HG02943 (cell line): ENCODE data around the gene SP6.

ENCODE experiments used
- ATAC-seq: cut with Tn5 transposase; IDR thresholded peaks from one replicate; pipeline ENCODE4 v1.9.1; 2021; ENCODE audit warnings: mild to moderate bottlenecking, low read depth, moderate library complexity; ENCODE audit not compliant: unreplicated experiment

SP6 gene

DNA sequence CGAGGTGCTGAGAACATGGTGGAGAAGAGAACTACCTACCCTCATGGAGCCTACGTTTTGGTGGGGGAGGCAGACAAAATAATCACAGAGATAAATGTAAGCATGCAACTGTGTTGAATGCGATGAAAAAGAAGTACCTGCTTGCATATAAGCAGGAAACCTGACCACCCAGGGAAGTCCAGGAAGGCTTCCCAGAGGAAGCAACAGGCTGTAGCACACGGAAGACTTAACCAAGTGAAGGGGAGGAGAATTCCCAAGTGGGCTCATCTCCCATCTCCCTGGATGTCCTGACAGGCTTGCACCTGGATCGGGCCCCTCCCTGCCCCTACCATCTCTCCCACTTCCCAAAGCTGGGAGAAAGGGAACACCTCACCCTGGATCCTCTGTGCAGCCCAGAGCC is 11.9 kb downstream of the SP6 start:
- ATAC-seq, result no peak

GRCh38 chr17:47838636-47839035 is 12.3 kb downstream of the SP6 start:
- no peak for ATAC-seq

DNA sequence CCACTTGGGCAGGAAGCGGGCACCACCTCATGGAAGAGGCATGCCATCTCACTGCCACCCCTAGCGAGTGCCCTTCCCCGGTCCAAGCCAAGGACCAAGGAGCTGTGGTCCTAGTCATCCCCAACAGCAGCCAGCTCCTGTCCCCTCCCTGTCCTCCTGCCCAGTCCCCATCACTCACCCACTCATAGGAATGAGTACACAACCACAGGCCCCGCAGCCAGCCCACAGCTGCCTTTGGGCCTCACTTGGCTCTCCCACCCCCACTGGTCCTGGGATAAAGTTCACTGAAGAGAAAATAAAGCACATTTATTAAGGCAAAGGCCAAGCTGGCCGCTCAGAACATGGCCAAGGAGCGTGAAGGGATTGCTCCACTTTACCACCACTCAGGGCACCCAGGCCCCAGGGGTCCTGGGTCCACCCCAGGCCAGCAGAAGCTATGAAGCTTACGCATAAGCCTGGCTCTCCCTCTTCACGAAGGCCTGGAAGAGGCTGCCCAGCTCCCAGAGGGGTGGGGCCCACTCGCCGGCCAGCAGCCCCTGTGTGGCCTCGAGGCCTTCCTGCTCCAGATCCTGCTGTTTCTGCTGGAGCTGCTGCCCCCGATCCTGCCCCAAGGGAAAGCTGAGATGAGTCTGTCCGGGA is 13.4 kb downstream of the SP6 start:
- ATAC-seq, result no peak

- no peak for ATAC-seq
Measured at GRCh38 chr17:47836601-47837000, 14.4 kb downstream of the SP6 start.

GRCh38 chr17:47834756-47835155 is 16.2 kb downstream of the SP6 start:
- ATAC-seq, result no peak

GRCh38 chr17:47831934-47832327 is 19.0 kb downstream of the SP6 start:
- ATAC-seq, result no peak

GRCh38 chr17:47831003-47831933 is 19.7 kb downstream of the SP6 start, which contains the start of the genes LRRC46 and MRPL10:
Gene LRRC46 (plus strand): TSS chr17:47831670. CDS start chr17:47831990, 320 bp downstream.
Gene MRPL10 (minus strand): TSS chr17:47831541. CDS start chr17:47831511, 30 bp downstream.
- peak; percentile 84 for ATAC-seq

DNA sequence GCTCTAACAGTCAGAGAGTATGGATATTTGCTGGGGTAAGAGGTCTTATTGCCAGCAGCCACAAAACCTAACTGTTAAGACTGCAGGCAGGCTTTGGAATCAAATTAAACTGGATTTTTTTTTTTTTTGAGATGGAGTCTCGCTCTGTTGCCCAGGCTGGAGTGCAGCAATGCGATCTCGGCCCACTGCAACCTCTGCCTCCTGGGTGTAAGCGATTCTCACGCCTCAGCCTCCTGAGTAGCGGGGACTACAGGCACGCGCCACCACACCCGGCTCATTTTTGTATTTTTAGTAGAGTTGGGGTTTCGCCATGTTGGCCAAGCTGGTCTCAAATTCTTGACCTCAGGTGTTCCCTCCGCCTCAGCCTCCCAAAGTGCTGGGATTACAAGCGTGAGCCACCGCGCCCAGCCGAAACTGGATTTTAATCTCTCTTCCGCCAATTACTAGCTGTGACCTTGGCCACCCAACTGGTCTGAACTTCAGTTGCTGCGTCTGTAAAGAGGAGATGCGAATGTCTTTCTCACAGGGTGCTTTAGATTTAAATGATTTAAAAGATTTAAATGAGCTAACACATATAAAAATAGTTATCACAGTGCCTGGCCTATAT is 20.5 kb downstream of the SP6 start:
- no peak for ATAC-seq

GRCh38 chr17:47829870-47830269 is 21.1 kb downstream of the SP6 start:
- no peak for ATAC-seq

DNA sequence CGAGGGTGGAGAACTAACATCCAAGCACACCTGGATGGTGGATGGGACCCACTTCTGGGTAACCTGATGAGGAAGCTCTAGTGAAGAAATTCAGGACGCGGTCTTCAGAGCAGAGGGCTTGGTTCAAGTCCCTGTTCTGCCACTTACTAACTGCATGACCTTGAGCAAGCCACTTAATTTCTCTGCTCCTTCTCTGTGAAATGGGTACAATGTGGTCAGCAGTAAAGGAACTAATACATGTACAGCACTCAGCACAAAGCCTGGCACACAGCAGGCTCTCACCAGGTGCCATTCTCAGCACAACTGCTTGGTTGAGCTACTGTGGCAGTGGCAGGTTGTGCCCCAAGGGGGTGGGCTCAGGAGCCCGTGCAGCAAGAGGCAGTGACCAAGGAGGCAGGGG is 27.4 kb downstream of the SP6 start:
- no peak for ATAC-seq

DNA sequence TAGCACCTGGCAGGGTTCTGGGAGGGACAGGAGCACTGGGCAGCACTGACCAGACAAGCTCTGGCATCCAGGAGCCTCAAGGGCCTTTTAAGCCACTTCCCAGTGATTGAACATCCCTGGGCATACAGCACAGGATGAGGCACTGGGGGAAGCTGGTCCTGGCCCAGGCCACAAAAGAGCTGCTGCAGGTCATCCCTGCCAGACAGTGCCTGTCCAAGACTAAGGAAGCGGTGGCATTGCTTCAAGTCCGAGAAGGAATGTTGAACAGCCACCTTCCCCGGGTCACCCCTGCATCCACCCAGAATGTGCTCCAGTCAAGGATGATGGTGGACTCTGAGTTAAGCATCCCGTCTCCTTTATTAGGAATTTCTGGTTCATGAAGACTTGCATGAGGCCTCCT is 28.2 kb downstream of the SP6 start:
- no peak for ATAC-seq

DNA sequence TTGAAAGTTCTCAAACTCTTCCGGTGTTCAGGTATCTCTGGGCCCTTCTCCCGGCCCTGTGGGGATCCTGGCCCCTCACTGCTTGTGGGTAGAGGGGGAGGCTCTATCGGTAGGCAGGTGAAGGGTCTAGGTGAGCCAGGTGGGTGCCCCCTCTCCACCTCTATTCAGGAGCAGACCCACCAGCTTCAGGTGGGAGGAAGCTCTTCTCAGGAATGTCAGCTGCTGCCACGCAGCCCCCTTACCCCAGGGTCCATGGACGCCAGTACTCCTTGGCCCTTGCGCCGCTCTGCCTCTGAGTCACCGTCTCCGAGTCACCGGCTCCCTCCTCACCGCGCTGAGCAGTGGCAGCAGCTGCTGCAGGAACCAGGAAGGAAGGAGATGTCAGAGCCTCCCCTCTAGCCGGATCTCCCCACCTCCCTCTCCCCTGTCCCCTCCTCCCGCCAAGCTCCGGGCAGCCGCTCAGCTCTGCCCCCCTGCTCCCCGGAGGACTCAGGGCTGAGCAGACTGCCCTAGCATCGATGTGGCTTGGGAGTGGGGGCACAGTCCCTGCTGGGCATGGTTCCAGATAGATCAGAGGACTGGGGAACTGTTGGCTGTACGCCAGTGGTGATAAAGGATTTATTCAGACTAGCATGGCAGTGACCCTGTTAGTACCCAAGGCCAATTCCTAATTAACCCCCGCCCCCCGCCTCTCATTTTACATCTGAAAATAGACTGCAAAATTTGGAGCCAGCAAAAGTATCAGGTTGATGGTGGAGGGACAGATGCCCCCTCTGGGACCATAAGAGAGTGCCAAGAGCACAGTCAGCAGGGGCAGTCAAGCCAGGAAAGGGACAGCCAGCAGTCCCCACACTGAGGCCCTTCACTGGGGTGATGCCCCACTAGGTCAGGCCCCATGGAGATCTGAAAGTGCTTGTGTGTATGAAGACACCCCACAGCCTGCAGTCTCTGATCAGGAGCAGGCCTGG is 29.3 kb downstream of the SP6 start, which contains the start of gene OSBPL7:
TSS of gene OSBPL7 (minus strand) at position 371 of the 968 bp plus-strand sequence. CDS start 1,516 bp downstream, outside the sequence.
- no peak for ATAC-seq

DNA sequence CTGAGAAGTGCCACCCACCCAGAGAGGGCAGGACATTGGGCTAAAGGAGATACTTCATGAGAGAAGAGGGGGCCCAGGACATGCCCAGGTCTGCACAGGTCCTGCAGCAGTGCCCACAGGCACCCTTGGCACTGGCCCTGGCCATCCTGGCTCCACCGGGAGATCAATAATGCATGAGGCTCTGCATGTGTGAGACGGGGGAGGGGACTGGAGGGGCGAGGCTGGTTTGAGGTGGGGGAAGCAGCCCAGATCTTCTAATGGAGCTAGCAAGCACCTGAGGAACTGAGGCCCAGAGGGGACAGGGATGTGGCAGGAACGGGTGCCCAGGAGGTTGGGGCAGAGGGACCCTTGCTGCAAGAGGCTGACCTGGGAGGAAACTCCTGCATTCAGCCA is 29.9 kb downstream of the SP6 start:
- ATAC-seq, result no peak

- no peak for ATAC-seq
Measured at GRCh38 chr17:47820033-47820789, 30.8 kb downstream of the SP6 start.

DNA sequence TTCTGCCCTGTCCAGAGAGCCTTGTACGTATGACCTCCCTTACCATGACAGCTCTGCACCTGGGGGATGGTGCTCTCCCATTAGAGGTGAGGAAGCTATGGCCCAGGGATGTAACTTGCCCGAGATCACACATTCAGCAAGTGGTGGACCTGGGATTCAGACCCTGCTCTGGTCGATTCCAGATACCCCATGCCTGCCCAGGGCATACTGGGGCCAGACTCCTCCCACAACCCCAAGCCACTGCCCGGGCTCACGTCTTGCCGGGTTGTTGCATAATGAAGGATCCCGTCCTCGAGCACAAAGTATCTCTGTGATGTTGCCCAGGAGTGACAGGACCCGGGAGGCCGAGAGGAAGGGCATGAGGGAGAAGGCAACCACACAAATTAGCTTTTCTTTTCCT is 31.5 kb downstream of the SP6 start:
- ATAC-seq, result no peak

DNA sequence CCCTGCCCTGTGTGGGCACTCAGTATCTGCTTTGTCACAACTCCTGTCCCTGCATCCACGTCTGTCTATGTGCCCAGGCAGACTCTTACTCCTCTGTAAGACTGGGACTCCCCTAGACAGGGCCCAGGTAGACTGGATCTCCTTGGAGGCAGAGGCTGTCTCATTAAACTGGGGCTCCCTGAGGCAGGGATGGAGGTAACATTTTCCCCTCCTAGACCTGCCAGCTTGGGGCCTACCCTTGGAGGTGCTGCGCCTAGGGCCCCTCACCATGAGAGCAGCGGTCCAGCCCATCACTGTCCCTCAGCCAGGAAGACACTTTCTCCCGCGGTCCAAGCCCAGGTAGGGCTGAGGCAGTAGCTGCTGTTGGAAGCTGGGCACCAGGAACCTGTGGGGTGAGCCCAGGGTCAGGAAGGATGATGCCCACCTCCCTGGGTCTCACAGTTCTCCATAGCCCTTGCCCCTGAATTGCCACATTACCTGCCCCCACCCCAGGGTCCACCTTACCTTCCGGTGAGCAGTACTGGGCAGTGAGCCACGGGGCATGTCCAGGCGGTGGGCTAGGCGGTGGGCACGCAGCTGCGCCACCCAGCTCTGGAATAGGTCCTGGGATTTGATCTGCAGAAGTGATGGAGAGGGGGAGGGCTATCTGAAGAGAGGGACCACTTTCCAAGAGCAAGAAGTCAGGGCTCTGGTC is 32.8 kb downstream of the SP6 start:
- no peak for ATAC-seq

- no peak for ATAC-seq
Measured at GRCh38 chr17:47816947-47817346, 34.0 kb downstream of the SP6 start.

GRCh38 chr17:47816111-47816735 is 34.7 kb downstream of the SP6 start:
- no peak for ATAC-seq
